SK-N-SH (cell line): ENCODE results near the gene BCAP31. TPM values are rescaled to one million over a fixed set of nuclear protein-coding genes. Genes with fewer than 3 reads are reported as not detected.
A peak's percentile ranks its signal among the peaks of the same experiment; 100 is the strongest.

ENCODE experiments used
- CTCF ChIA-PET: fragments of 300-600, 350-600 bp; formaldehyde crosslinking; extraction: SDS; loops from one replicate; lab custom pipeline; 2021; lab: Yijun Ruan, JAX
- POLR2A ChIA-PET: fragments of 350-600 bp; sonication (Branson Sonifier 250); formaldehyde crosslinking; extraction: SDS; loops from one replicate; lab custom pipeline; 2020; ENCODE audit warnings: antibody characterized with exemption, inconsistent platforms; lab: Yijun Ruan, JAX
- DNase-seq: peaks from one replicate; pipeline ENCODE4 v3.0.0; 2012
- H2AFZ ChIP-seq: fragments of 200-600 bp; sonication (generic); 2 replicates; pipeline ENCODE4 v1.8.1; 2016; ENCODE audit warnings: antibody characterized with exemption, mild to moderate bottlenecking, low read depth
- H3F3A ChIP-seq: fragments of 200-600 bp; sonication (generic); replicated peaks from 2 replicates; pipeline ENCODE3; 2016; ENCODE audit warnings: antibody characterized with exemption, mild to moderate bottlenecking; ENCODE audit not compliant: insufficient read depth
- H3K27ac ChIP-seq, 2 experiments: fragments of 200-500 bp in 1 of 2; fragments of 200-600 bp in 1 of 2; sonication (Bioruptor generic) in 1 of 2; sonication (generic), shearing (Covaris generic) in 1 of 2; 2 replicates each; pipeline versions ENCODE4 v1.5.1 to v1.6.1; 2014 to 2016; ENCODE audit warnings: low read depth in 2 of 2, inconsistent platforms in 1 of 2, low read length in 1 of 2, mild to moderate bottlenecking in 1 of 2, mixed read lengths in 1 of 2
- H3K27me3 ChIP-seq: fragments of 200-600 bp; sonication (generic), shearing (Covaris generic); 2 replicates; pipeline ENCODE4 v1.6.1; 2016; ENCODE audit warnings: mixed run types; ENCODE audit not compliant: insufficient read depth
- H3K36me3 ChIP-seq, 2 experiments: fragments of 200-500 bp in 1 of 2; fragments of 200-600 bp in 1 of 2; sonication (Bioruptor generic) in 1 of 2; sonication (generic) in 1 of 2; replicated peaks in 1 of 2; 2 replicates each; pipeline versions ENCODE3 to v1.5.1; 2014 to 2016; ENCODE audit warnings: low read length in 1 of 2, mild to moderate bottlenecking in 1 of 2; ENCODE audit not compliant: insufficient read depth in 2 of 2, control insufficient read depth in 1 of 2
- H3K4me1 ChIP-seq, 2 experiments: fragments of 200-500 bp in 1 of 2; fragments of 200-600 bp in 1 of 2; sonication (Bioruptor generic) in 1 of 2; sonication (generic), shearing (Covaris generic) in 1 of 2; 2 replicates each; pipeline versions ENCODE4 v1.5.1 to v1.6.1; 2014 to 2016; ENCODE audit warnings: low read depth in 1 of 2, low read length in 1 of 2, mixed run types in 1 of 2; ENCODE audit not compliant: insufficient read depth in 2 of 2, control insufficient read depth in 1 of 2
- H3K4me2 ChIP-seq: fragments of 200-600 bp; sonication (generic), shearing (Covaris generic); 2 replicates; pipeline ENCODE4 v1.6.1; 2017; ENCODE audit warnings: mixed run types
- H3K4me3 ChIP-seq, 2 experiments: fragments of 200-500 bp in 1 of 2; fragments of 200-600 bp in 1 of 2; sonication (Bioruptor generic) in 1 of 2; sonication (generic), shearing (Covaris generic) in 1 of 2; 2 replicates each; pipeline versions ENCODE4 v1.5.1 to v1.8.1; 2014 to 2016; ENCODE audit warnings: low read depth in 2 of 2, inconsistent platforms in 1 of 2, low read length in 1 of 2, mild to moderate bottlenecking in 1 of 2, mixed read lengths in 1 of 2, moderate library complexity in 1 of 2
- H3K79me2 ChIP-seq: fragments of 200-600 bp; sonication (generic); 2 replicates; pipeline ENCODE4 v1.8.1; 2017; ENCODE audit warnings: mild to moderate bottlenecking; ENCODE audit not compliant: insufficient read depth
- H3K9ac ChIP-seq: fragments of 200-600 bp; sonication (generic); 2 replicates; pipeline ENCODE4 v1.6.1; 2017; ENCODE audit warnings: mixed run types
- H3K9me2 ChIP-seq: fragments of 200-600 bp; sonication (generic); 2 replicates; pipeline ENCODE4 v1.6.1; 2017; ENCODE audit warnings: mixed run types
- H3K9me3 ChIP-seq: fragments of 200-600 bp; sonication (generic); 2 replicates; pipeline ENCODE4 v1.6.1; 2017; ENCODE audit warnings: mixed run types, mild to moderate bottlenecking, moderate library complexity
- H4K20me1 ChIP-seq: fragments of 200-600 bp; sonication (generic); 2 replicates; pipeline ENCODE4 v1.6.1; 2017; ENCODE audit warnings: mild to moderate bottlenecking, mixed run types; ENCODE audit not compliant: insufficient read depth
- CTCF ChIP-seq: fragments of 200-600 bp; sonication (generic); IDR thresholded peaks from 2 replicates; pipeline ENCODE4 v1.6.1; 2017; ENCODE audit warnings: antibody characterized with exemption, mild to moderate bottlenecking, moderate library complexity
- EP300 ChIP-seq, 2 experiments: IDR thresholded peaks; 2 replicates each; pipeline versions ENCODE4 v1.4.0 to v1.6.1; 2012; ENCODE audit warnings: borderline replicate concordance in 1 of 2, low read depth in 1 of 2, low read length in 1 of 2
- FOSL2 ChIP-seq: IDR thresholded peaks from 2 replicates; pipeline ENCODE4 v1.4.0; 2012; ENCODE audit warnings: low read depth, mild to moderate bottlenecking, moderate library complexity, borderline replicate concordance
- FOXM1 ChIP-seq: IDR thresholded peaks from 2 replicates; pipeline ENCODE4 v1.4.0; 2012; ENCODE audit warnings: low read depth, mild to moderate bottlenecking
- GABPA ChIP-seq: IDR thresholded peaks from 2 replicates; pipeline ENCODE4 v1.4.0; 2012; ENCODE audit warnings: low read depth, mild to moderate bottlenecking
- IRF3 ChIP-seq: fragments of 150-350 bp; IDR thresholded peaks from 2 replicates; pipeline ENCODE4 v1.6.1; 2016; ENCODE audit warnings: mild to moderate bottlenecking, low read depth, low read length
- POLR2AphosphoS5 ChIP-seq: IDR thresholded peaks from 2 replicates; pipeline ENCODE4 v1.6.1; 2012; ENCODE audit warnings: low read depth, low read length
- RXRA ChIP-seq: IDR thresholded peaks from 2 replicates; pipeline ENCODE4 v1.4.0; 2012; ENCODE audit warnings: low read depth, mild to moderate bottlenecking, borderline replicate concordance
- SIN3A ChIP-seq: IDR thresholded peaks from 2 replicates; pipeline ENCODE4 v1.6.1; 2012; ENCODE audit warnings: low read depth, mild to moderate bottlenecking, low read length, moderate library complexity, borderline replicate concordance
- USF1 ChIP-seq: IDR thresholded peaks from 2 replicates; pipeline ENCODE4 v1.4.0; 2012; ENCODE audit warnings: low read depth, borderline replicate concordance
- WGBS: methylation state at CpG from one replicate; pipeline ENCODE4 v1.1.6; 2017; ENCODE audit warnings: low lambda C conversion rate; 5-methylcytosine and 5-hydroxymethylcytosine counted together
- polyA plus RNA-seq, 3 experiments: library from polyadenylated mRNA; depleted of rRNA; stranded (reverse); fragments of >200 nt; gene quantifications; 2 replicates each; pipeline ENCODE4 v1.2.3, GENCODE V29; 2012

Gene BCAP31
- polyA plus RNA-seq, 1 of the 3 experiments (the other 2 are of a cell fraction), result 173 TPM

GRCh38 chrX:153765138-153766079 lies 41.2 kb upstream of the BCAP31 start:
- POLR2A ChIA-PET, result interaction anchor here (0.6 to 1.7 kb wide), 4 partner anchors 10 to 205 kb away, joined by 3 to 5 read pairs (median 4); partner anchors contain the start of genes IDH3G and SSR4
- TF ChIP-seq SIN3A, result no peak
- TF ChIP-seq USF1, result 0 out of 2 replicates have a peak, but pooled peaks have one; percentile 15
- TF ChIP-seq GABPA, result 0 out of 2 replicates have a peak, but pooled peaks have one; percentile 30
- TF ChIP-seq EP300 (IDR thresholded peaks at IDR 0.05; ENCODE audit: borderline replicate concordance in 1 of 2, low read depth in 1 of 2, low read length in 1 of 2), result 0 out of 4 replicates have a peak, but pooled peaks of 1 of the 2 experiments have one; percentile 16
- TF ChIP-seq FOSL2, result no peak
- no peak for TF ChIP-seq IRF3
- no peak for TF ChIP-seq FOXM1
- TF ChIP-seq RXRA, result no peak
- TF ChIP-seq POLR2AphosphoS5, result no peak
- TF ChIP-seq CTCF, result no peak
- Histone ChIP-seq H3K9me3 (no peaks in the 10 kb centered on the region), H3F3A (no peaks in the 10 kb centered on the region), H3K9me2 (no peaks in the 10 kb centered on the region), H2AFZ (no peak overlapping the region), H3K27ac (peak overlapping the region; percentile 63 to 82; a peak in 3 of 4 replicates), H3K36me3 (no peaks in the 10 kb centered on the region), H3K4me3 (peak overlapping the region; percentile 40 to 49), H3K4me2 (peak overlapping the region; percentile 79), H4K20me1 (peaks cover 9% of the 10 kb centered on the region; the same call in 1 of the 2 replicates), H3K27me3 (no peaks in the 10 kb centered on the region), H3K9ac (peak overlapping the region; percentile 49; the same call in 1 of the 2 replicates), H3K4me1 (peaks cover 2 to 27% of the 10 kb centered on the region in 2 experiments; a peak in 1 of 4 replicates), H3K79me2 (peaks cover 6% of the 10 kb centered on the region; the same call in 1 of the 2 replicates)
- CTCF ChIA-PET, result interaction anchor here (0.6 to 10.2 kb wide), 13 partner anchors 10 to 183 kb away, joined by 3 to 134 read pairs (median 5); partner anchors contain the start of genes RENBP and SRPK3
- peak; percentile 82 for DNase-seq
- 12% methylated on average over 5 of the region's 27 CpGs for WGBS
